GM15510 (cell line): ENCODE data around the gene NHS.

Experiments
- POLR2A ChIP-seq: IDR thresholded peaks from 3 replicates; pipeline ENCODE4 v1.6.1; 2011; ENCODE audit warnings: borderline replicate concordance; ENCODE audit not compliant: insufficient read length; ENCODE audit errors: extremely low read depth

The NHS gene

DNA sequence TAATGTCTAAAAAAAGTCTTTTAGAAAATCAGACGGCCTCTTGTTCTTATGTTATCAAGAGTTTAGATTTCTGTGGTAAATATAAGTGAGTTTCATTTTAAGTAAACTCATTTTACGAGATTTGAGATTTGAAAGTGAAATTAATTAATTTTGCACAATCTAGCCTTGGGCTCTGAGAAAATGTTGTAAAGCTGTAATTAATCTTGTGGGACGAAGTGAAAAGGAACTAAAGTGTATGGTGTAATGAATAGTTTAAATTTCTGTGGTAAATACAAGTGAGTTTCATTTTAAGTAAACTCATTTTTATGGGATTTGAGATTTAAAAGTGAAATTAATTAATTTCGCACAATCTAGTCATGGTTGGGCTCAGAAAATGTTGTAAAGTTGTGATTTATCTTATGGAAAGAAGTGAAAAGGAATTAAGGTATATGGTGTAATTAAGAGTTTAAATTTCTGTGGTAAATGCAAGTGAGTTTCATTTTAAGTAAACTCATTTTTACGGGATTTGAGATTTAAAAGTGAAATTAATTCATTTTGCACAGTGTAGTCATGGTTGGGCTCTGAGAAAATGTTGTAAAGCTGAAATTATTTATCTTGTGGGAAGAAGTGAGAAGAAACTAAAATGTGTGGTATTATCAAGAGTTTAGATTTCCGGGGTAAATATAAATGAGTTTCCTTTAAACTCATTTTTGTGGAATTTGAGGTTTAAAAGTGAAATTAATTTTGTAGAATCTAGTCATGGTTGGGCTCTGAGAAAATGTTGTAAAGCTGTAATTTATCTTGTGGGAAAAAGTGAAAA, 363.9 kb downstream of the NHS start:
- TF ChIP-seq POLR2A, result no peak

DNA sequence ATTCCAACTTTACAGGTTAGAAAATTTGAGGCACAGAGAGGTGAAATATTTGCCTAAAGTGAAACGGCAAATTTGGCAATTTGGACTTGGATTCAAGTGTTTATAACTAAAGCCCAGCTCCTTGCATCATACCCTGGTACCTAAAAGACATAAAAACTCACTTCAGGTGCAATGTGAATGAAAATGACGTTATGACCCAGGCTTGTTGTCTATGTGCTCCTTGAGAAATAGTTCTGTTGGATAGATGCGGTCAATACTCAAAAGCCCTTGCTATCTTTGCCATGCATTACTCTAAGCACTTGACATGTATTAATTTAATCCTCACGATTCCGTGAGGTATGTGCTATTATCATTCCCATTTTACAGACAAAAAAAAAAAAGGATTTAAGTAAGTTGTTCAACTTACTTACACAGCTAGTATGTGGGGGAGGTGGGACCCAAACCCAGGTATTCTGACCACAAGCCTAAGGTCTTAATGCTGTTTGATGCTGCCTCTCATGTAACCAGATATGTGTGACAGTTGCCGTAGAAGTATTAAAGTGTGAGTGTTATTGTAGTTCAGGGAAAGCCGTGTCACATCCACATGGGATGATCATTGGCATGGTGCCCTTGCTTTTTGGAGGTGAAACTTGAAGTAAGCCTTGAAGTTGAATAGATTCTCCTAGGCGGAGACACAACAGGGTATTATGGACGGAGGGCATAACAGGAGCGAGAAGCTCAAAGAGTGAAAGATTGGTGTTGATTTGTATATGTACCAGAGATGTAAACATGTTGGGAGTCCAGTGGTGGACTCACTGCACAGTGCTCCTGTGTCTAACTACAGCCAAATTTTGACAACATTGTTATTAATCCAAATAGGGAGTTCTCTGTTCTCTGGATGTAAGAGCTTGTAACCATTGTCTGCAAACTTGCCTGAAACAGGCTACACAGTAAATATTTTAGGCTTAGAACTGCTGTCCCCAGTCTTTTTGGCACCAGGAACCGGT, 365.4 kb downstream of the NHS start:
- TF ChIP-seq POLR2A, result no peak

DNA sequence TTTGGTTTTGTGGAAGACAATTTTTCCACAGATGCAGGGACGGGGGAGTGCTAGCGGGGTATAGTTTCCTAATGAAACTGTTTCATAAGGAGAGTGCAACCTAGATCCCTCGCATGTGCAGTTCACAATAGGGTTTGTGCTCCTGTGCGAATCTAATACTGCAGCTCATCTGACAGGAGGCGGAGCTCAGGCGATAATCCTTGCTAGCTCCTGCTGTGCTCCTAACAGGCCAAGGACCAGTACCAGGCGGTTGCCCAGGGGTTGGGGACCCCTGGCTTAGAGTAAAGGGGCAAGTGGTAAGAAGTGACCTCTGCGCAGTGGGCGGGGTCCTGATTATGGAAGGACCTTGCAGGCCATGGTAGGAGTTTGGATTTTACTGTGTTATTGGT, 366.1 kb downstream of the NHS start:
- no peak for TF ChIP-seq POLR2A

DNA sequence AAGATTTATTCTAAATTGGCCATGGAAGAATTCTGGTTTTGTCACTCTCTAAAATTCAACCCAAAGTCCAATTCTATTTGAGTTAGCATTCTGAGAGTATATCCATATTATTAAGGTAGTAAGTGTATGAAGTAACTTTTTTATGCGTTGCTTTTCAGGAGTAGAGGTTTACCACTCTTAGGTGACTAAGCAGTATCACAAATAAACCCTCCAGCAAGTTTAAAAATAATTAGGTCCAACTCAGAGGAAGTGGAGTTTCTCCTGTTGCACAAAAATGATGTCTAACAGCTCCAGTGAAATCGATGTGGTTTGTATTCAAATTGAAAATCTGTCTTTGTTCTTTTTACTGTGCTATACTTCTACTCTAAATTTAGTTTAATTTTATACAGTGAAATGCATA, 368.9 kb downstream of the NHS start:
- TF ChIP-seq POLR2A, result no peak

DNA sequence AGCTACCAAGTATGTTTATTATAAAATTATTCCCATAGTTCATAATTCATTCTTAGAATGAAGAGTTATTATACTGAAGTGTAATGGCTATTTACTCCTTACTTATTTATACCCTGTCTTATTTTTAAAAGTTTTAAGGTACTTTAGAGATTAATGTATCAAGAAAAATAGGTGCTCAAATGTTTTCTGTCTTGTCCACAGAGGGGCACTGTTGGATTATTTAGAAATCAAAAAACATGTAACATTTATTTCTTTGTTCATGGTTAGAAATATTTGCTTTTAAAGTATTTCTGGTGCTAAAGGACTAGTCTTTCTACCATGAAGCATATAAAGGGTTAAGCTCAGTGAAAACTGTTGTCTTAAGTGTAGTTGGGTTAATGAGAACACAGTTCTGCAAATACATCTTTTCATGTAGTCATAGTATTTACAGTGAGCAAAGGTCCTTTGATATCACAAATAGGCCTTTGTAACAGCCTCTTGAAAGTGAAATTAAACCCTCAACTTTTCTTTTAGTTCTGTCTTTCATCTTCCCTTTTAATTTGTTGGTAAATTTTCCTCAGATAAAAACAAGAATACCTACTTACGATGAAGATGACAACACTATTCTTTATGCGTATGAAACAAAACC, 370.0 kb downstream of the NHS start:
- no peak for TF ChIP-seq POLR2A

DNA sequence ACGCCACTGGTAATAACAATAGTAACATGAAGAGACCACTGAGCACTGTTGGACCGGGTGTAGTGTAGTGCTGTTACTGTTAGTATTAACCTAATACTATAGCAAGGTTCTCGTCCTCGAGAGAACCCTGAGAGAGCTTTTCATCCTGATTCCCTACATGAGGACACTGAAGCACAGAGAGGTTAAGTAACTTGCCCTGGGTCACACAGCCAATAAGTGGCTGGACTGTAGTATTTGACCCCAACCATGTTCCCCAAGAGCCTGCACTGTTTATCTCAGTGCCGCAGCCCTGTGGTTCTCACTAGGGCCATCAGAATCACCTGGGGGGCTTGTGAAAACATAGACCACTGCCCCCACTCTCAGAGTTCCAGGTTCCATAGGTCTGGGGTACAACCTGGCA, 372.7 kb downstream of the NHS start:
- TF ChIP-seq POLR2A, result no peak

DNA sequence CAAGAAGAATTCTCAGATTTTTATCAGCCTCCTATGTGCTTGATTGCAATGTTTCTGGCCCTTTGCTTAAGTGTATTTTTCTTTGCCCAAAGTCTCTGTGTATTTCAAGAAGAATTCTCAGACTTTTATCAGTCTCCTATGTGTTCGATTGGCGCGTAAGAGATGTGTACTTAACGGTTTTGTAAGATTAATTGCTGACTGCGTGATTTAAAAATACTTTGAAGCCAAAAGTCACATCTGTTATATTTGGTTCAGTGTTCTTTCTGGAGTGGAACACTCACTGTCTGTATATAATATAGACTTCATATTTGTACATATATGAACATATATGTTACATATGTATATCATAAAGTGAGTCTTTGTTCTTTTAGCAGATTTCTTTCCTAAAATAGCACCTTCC, 373.7 kb downstream of the NHS start:
- no peak for TF ChIP-seq POLR2A

DNA sequence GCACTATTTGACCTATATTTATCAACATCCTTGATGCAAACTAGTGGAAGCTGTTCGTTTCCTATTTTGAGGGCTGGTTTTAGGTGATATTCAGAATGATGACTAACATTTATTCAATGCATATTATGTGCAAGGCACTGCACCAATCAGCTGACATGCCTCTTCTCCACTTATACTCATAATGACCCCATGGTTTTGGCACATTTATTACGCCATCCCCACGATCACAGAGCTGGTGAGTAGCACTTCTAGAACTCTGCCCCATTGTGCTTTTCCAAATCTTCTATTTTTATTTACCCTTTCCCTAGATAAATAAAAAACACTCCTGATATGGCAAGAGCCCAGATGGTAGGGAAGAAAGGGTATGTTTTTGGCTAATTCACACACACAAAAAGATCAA, 375.4 kb downstream of the NHS start:
- TF ChIP-seq POLR2A, result no peak

DNA sequence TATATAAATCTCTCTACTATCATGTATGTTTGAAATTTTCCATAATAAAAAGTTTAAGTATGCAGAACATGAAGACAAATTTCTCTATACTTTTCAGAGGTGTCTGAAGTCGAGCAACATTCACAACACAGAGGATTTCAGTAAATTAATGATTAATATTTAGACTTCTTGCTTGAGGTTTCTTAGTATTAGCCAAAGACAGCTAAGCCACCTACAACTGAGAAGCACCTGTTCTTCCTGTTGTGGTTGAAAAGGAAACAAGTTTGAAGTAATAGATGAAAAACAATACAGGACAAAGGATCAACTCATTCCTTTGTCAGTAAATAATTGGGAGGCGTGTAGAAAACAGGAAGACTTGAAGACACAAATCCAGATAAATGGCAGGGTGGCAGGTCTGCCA, 383.4 kb downstream of the NHS start:
- no peak for TF ChIP-seq POLR2A

DNA sequence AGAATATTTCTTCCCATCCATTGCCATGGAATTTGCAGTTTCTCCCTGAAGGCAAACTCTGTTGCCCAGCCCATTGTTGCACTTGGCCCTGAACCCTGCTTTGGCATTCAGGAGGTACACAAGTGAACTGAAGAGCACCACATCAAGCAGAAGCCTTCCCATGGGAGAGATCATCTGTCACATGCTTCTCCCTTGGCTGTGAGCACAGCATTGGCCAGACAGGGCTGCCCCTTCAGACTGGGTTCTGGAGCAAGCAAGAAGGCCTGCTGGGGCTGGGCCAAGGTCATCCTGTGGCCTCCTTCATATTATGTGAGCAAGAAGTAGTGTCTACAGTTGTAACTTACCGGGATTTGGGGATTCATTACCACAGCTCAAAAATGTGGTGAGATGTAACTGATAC, 385.0 kb downstream of the NHS start:
- TF ChIP-seq POLR2A, result no peak

DNA sequence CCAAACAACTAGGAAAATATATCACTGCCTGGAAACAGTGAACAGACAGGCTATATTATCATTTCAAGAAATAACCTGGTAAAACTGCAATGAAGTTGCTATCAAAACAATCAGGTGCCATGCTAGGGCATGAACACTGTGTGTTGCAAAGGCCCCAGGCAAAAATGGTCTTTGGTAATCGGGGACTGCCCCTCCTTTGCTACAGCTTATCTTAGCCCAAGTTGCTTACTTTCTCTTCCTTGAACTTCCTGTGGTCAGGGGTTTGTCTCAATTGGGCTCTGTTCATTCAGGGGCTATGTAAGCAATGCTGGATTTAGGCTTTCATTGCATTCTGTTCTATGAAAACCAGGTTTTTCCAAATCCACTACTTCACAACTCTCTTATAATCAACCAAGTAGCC, 392.7 kb downstream of the NHS start:
- TF ChIP-seq POLR2A, result no peak

DNA sequence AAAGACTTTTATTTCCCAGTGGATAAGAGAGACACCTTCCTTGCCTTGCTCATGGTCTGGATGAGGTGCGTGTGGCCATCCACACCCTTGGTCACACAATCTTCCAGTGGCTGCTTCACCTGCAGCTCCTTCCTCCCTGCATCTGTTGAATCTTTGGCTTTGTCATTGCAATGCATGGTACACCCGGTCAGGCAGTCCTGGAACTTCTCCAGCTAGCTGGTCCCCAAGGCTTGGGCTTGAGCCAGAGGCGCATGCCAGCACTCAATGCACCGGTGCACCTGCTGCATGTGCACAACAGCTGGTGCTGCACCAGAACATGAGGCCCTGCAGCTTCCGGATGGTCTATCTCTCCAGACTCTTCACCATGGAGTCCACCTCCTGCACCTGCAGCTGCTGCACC, 394.0 kb downstream of the NHS start:
- no peak for TF ChIP-seq POLR2A

DNA sequence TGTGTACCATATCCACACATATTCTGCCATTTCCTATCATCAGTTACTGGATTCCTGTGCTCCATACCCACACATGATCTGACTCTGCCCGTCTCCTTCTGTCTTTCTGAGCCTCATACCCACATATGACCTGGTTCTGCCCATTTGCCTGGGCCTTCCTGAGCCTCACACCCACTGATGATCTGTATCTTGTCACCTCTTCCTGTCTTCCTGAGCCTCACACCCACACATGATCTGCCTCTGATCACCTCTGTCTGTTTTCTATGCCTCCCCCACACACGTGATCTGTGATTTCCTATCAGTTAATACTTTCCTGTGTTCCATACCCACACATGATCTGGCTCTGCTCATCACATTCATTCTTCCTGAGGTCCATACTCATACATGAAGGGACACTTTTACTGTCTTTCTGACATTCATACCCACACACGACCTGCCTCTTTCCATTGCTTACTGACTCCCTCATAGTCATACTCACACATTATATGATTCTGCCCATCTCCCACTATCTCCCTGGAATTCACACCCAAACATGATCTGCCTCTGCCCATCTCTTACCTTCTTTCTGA, 394.8 kb downstream of the NHS start:
- no peak for TF ChIP-seq POLR2A

DNA sequence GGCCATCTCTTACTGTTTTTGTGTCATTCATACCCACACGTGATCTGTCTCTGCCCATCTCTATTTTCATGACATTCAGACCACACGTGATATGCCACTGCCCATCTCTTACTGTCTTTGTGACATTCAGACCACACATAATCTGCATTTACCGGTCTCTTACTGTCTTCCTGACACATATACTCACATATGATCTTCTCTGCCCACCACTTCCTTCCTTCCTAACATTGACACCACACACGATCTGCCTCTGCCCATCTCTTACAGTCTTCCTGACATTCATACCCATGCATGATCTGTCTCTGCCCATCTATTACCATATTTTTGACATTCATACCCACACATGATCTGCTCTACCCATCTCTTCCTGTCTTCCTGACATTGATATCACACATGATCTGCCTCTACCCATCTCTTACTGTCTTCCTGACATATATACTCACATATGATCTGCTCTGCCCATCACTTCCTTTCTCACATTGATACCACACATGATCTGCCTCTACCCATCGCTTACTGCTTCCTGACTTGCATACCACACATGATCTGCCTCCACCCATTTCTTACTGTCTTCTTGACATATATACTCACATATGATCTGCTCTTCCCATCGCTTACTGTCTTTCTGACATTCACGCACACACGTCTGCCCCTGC, 398.3 kb downstream of the NHS start:
- no peak for TF ChIP-seq POLR2A
